ENCODE measurements around the gene SLC34A1.
"Not testable (repeated sequence)": the region's sequence is repeated elsewhere in the genome, so short reads cannot be mapped to it uniquely, and the experiment has no call there.

The SLC34A1 gene

GRCh38 chr5:177414481-177414880 lies 30.2 kb downstream of the SLC34A1 start:
- no peak for DNase-seq

- DNase-seq, result not testable (repeated sequence)
Observed at GRCh38 chr5:177417081-177417480, 32.8 kb downstream of the SLC34A1 start.

DNA sequence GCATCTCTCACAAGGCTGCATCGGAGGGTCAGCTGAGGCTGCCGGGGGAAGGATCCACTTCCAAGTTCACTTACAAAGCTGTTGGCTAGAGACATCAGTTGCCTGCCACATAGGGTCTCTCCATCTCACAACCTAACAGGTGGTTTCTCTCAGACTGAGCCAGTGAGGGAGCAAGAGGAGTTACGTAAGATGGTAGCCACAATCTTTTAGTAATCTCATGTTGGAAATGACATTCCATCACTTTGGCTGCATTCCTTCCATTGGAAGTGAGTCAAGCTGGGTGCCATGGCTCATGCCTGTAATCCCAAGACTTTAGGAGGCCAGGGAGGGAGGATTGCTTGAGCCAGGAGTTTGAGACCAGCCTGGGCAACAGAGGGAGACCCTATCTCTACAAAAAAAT lies 34.8 kb downstream of the SLC34A1 start:
- no peak for DNase-seq

DNA sequence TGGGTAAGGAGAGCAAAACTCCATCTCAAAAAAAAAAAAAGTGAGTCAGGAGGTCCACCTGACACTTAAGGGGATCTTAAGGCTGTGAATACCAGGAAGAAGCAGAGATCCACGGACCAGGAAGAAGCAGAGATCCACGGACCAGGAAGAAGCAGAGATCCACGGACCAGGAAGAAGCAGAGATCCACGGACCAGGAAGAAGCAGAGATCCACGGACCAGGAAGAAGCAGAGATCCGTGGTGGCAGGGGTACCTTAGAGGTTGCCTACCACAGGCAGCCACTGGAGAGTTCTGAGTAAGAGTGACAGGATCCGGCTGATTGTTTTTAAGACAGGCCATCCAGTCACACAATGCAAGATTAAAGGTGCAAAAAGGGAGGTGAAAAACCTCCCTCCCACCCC lies 36.2 kb downstream of the SLC34A1 start:
- DNase-seq, result not testable (repeated sequence)

- DNase-seq, result no peak
Observed at GRCh38 chr5:177421062-177421798, 37.0 kb downstream of the SLC34A1 start.

- no peak for DNase-seq
Observed at GRCh38 chr5:177423671-177424070, 39.4 kb downstream of the SLC34A1 start.

GRCh38 chr5:177425196-177425800 lies 41.1 kb downstream of the SLC34A1 start:
- no peak for DNase-seq

GRCh38 chr5:177425801-177426565 lies 41.7 kb downstream of the SLC34A1 start:
- peak; percentile 99 for DNase-seq

DNA sequence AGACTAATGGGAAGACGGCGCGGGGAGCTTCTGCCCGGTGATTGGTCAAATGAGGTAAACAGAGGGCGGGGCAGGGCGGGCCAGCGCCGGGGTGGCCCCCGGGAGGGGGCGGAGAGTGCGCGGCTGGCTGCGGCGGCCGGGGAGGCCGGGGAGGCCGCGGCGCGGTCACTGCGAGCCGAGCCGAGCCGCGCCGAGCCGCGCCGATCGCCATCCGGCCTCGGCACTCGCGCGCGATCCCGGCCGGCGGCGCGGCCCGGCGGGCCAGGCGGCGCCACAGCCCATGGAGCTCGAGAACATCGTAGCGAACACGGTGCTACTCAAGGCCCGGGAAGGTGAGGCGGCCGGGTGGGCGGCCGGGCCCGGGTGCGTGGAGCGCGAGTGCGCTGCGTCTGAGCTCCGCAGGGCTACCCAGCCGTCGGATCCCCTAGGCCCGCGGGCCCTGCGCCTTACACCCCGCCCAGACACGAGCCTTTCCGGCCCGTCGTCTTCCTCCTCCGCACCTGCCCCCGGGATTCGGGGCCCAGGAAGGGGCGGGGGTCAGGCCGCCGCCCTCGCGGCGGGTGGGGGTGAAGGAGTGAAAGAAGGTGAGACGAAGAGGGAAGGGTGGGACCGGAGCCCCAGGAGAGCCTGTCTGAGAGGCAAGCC lies 42.5 kb downstream of the SLC34A1 start, which contains the start of gene GRK6:
Gene GRK6, plus strand, starts transcription at position 111 of the 645 bp plus-strand sequence. Its CDS starts 170 bp downstream, at position 281.
- DNase-seq, result peak; percentile 48

GRCh38 chr5:177427211-177427822 lies 43.1 kb downstream of the SLC34A1 start:
- no peak for DNase-seq

GRCh38 chr5:177427919-177428573 lies 43.8 kb downstream of the SLC34A1 start:
- DNase-seq, result no peak

DNA sequence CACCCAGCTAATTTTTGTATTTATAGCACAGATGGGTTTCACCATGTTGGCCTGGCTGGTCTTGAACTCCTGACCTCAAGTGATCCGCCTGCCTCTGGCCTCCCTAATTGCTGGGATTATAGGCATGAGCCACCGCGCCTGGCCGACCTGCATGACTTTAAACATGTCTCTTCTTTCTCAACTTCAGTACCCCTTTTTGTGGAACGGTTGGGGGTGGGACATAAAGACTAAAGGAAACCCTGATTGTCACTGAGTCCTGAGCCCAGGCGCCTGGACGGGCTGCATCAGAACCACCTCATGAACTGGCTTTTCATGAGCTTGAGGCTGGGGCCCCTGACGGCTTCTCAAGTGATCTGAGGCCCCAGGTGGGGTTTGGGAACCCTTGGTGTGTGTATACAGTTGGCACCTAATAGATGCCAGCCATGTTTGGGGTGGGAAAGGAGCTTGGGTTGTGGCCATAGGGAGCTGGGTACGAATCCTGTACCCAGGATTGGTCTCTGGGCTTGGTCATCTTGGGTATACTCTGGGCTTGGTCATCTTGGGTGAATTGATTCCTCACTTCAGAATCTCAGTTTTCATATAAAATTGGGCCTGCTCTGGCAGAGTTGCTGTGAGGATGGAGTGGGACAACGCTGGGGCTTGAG lies 44.5 kb downstream of the SLC34A1 start:
- DNase-seq, result no peak

DNA sequence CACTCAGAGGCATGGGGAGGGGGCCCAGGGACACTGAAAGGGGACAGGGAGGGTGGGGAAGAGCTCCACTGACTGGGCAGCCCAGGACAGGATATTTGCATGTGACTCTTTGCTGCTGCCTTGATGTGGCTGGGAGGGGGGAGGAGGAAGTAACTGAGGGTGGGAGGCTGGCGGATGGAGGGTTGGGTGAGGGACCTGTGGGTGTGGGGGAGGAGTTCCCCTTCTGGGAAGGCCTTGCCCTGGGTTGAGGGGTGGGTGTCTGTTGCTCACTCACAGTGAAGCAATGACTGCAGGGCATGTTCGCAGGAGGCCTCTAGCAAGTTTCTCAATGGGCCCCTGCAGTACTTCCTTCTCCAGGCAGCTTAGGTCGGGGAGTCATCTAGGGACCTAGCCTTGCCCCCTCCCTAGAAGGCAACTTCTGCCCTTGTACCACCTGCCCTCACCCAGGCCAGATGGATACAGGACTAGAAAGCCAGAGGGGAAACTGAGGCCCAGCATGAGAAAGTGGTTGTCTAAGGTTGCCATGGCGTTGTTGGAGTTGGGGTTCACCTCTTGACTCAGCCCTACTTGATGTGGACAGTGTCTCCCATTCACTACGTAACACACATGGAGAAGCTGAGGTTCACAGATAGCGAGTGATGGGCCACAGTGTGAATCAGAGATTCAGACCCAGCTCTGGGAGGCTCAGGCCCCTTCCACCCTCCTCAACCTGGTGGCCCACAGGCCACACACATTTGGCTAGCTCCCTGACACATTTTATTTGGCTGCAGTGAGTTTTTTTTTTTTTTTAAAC lies 45.2 kb downstream of the SLC34A1 start:
- DNase-seq, result peak; percentile 66

DNA sequence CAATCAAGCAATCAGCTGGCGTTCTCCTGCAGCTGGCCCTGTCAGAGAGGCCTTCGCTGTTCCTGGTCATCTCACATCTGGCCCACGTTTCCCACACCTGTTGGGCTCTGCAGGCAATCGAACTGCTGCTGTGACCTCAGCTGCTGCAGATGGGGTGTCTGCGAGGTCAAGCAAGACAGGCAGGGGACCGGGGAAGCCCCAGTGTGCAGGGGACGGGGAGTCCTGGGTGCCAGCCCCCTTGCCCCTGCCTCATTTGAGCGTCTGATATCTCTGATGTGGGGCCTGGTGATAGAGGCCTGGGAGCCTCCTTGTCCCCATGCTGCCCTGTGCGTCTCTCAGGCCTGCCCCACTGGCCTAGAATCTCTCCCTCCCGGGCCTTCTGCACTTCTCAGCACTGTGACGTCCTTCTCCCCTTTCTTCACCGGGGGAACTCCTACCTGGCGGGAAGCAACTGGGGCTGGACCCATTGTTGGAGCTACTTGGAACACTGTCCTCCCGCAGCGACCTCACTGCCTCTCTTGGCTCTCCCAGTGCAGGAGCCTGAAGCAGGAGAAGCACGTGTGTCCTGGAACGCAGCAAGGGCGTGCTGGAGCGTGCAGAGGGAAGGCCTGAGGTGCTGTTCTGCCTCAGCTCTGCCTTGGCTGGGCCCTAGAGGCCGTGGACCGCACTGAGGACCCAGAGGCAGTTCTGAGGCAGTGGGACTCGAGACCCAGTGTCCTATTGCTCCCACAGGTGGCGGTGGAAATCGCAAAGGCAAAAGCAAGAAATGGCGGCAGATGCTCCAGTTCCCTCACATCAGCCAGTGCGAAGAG lies 46.1 kb downstream of the SLC34A1 start:
- no peak for DNase-seq

DNA sequence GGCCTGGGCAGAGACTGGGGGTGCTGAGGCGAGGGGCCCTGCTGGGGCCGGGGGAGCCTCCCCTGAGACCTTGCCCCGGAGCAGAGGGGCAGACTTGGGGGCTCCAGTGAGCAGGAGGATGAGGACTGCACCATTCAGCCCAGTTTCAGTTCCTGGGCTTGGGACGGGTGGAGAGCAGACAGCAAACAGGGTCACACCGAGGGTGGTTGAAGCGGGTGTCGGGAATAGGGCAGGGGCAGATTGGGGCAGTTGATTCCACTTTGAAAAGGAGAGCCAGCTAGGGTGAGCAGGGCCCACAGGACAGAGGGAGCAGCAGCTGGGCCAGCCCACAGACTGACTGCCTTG lies 46.7 kb downstream of the SLC34A1 start:
- DNase-seq, result no peak

DNA sequence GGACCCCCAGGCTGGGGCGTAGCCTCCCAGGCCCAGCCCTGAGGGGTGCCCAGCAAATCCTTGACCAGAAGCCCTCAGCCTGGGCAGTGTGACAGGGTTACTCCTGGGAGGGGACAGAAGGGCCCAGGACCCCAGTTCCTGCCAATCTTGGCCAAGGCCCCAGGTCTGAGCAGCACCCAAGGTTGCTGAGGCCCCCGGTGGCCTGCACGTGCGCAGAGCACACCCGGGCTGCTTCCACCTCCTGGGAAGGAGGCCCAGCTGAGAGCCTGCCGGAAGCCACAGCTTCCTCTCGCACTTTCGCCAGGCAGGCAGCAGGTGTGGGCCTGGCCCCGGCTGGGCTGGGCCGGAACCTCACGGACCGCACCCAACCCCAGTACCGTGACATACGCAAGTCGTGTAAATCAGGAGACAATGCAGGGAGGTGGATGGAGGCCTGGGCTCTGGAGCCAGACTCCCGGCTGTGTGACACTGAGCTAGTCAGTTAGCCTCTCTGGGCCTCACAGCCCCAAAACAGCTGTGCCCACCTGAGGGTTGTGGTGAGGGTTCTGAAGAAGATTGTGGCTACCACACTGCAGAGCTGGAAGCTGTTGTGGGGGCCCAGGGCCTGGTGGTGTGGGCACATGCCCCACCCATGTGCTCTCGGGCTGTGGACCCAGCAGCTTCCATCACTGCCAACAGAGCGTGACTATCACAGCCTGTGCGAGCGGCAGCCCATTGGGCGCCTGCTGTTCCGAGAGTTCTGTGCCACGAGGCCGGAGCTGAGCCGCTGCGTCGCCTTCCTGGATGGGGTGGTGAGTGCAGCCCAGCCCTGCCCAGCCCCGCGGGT lies 47.3 kb downstream of the SLC34A1 start:
- DNase-seq, result peak; percentile 46

DNA sequence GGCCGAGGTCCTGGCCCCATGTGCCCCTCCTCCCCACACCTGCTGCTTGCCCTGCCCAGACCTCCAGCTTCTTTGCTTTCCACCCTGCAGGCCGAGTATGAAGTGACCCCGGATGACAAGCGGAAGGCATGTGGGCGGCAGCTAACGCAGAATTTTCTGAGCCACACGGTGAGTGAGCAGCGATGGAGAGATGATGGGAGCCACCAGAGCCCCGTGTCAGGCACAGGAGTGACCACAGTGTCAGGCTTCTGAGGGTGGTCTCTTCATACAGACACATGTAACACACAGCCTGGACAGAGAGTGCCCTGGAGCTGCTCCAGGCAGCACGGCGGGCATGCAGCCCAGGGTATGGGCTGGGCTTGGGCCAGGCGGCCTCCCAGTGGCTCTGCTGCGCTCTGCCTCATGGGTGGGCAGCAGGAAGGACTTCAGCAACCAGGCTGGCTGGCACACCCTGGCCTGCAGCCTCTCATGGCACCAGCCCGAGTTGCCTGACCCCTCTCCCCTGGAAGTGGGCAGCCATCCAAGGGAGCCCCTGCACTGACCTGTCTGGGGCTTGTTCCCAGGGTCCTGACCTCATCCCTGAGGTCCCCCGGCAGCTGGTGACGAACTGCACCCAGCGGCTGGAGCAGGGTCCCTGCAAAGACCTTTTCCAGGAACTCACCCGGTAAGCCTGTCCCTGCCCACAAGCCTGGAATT lies 48.1 kb downstream of the SLC34A1 start:
- DNase-seq, result no peak

- DNase-seq, result no peak
Observed at GRCh38 chr5:177432839-177433657, 48.8 kb downstream of the SLC34A1 start.
